Uterus (tissue), 2 donors: ENCODE measurements around the gene NOL8.

Source experiments
- CTCF ChIP-seq, 4 experiments: fragments of 200-600 bp in 2 of 4; fragments of 450-650 bp in 2 of 4; sonication (generic) in 2 of 4; IDR thresholded peaks; one replicate each; pipeline ENCODE4 v1.5.1; 2016 to 2019; ENCODE audit warnings: antibody characterized with exemption in 4 of 4, mild to moderate bottlenecking in 2 of 4, moderate library complexity in 1 of 4
- POLR2A ChIP-seq, 2 donors: fragments of 450-650 bp; IDR thresholded peaks; one replicate each; pipeline ENCODE4 v1.6.1; 2016; ENCODE audit warnings: antibody characterized with exemption in 2 of 2, mild to moderate bottlenecking in 1 of 2, moderate library complexity in 1 of 2

- no peak for TF ChIP-seq CTCF (IDR thresholded peaks at IDR 0.05)
- TF ChIP-seq POLR2A (IDR thresholded peaks at IDR 0.05): peak; percentile 4 to 38
These were observed at the start of gene NOL8, which contains the start of gene CENPP for GRCh38 chr9:92325269-92325990.
